22Rv1 (cell line): ENCODE measurements around the gene B3GAT3.
A peak's percentile ranks its signal among the peaks of the same experiment; 100 is the strongest.
"Not testable (repeated sequence)": the region's sequence is repeated elsewhere in the genome, so short reads cannot be mapped to it uniquely, and the experiment has no call there.

Experiments
- H3K27ac ChIP-seq: fragments of 450-650 bp; 2 replicates; pipeline ENCODE4 v1.5.1; 2017
- ZFX ChIP-seq: fragments of 450-650 bp; IDR thresholded peaks from 2 replicates; pipeline ENCODE4 v1.6.1; 2017; ENCODE audit warnings: antibody characterized with exemption, borderline replicate concordance
- TF ChIP-seq, protein P1 (sequence below): fragments of 450-650 bp; IDR thresholded peaks from 2 replicates; pipeline ENCODE4 v1.5.1; 2017; ENCODE audit warnings: mild to moderate bottlenecking

Gene B3GAT3

GRCh38 chr11:62632492-62632891 is 10.7 kb upstream of the B3GAT3 start:
- no peak for TF ChIP-seq ZFX
- TF ChIP-seq, protein P1, sequence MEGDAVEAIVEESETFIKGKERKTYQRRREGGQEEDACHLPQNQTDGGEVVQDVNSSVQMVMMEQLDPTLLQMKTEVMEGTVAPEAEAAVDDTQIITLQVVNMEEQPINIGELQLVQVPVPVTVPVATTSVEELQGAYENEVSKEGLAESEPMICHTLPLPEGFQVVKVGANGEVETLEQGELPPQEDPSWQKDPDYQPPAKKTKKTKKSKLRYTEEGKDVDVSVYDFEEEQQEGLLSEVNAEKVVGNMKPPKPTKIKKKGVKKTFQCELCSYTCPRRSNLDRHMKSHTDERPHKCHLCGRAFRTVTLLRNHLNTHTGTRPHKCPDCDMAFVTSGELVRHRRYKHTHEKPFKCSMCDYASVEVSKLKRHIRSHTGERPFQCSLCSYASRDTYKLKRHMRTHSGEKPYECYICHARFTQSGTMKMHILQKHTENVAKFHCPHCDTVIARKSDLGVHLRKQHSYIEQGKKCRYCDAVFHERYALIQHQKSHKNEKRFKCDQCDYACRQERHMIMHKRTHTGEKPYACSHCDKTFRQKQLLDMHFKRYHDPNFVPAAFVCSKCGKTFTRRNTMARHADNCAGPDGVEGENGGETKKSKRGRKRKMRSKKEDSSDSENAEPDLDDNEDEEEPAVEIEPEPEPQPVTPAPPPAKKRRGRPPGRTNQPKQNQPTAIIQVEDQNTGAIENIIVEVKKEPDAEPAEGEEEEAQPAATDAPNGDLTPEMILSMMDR: no peak
- H3K27ac ChIP-seq: no peak overlapping the region

DNA sequence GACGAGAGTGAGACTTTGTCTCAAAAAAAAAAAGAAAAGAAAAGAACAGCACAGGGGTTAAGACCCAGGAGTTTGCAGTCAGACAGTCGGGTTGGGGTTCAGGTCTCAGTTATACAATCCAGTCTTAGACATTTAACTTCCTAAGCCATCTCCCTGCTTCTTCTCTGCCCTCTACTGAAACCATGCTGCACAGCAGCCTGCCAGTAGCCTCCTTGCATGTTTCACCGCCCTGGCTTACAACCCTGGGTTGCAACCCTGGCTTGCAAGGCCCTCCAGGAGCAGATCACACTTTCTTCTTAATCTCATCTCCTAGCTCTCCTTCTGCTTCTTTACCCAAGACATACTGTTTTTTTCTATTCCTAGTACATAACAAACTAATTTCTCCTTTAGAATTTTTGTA is 5.9 kb upstream of the B3GAT3 start:
- no peak overlapping the region for H3K27ac ChIP-seq
- TF ChIP-seq, protein P1: no peak
- TF ChIP-seq ZFX: no peak

DNA sequence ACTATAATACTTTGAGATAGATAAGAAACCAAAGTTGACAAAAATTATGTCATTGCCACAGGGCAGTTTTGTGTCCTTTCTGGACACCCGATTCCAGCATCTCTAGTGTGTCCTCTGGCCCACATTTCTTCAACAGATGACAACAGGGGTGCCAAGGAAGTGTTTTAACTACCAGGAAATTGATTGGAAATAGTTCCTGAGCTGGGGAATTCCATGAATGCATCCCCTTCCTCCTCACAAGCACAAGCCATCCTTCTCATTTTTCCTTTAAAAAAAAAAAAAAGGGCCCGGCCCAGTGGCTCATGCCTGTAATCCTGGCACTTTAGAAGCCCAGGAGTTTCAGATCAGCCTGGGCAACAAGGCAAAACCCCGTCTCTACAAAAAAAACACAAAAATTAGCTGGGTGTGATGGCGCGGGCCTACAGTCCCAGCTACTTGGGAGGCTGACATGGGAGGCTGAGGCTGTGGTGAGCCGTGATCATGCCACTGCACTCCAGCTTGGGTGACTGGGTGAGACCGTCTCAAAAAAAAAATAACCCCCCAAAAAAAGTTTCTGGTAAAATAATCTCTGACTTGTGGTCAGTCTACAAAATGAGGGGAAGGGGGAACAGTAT is 797 bp upstream of the B3GAT3 start:
- H3K27ac ChIP-seq: peak overlapping the region; percentile 89
- TF ChIP-seq, protein P1: no peak
- no peak for TF ChIP-seq ZFX

DNA sequence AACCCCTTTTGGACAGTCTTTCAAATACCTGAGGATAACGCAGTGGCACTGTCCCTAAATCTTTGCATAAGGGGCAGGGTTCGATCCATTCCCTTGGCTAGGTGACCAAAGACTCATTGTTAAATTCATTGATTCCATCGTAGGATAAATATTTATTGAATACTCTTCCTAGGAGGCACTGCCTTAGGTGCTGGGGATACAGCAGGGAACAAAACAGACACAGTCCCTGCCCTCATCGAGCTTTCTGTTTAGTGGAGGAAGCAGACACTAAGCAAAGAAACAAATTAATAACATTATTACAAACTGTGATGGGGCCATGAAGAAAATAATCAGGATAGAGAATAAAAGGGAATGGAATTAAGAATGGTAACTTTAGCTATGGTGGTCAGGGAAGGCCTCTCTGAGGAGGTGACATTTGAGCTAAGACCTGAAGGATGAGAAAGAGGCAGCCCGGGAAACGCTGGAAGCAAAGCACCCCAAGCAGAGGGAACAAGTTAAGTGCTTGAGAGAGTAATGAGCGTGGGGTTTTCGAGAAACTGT is 689 bp downstream of the B3GAT3 start:
- peak overlapping the region; percentile 89 for H3K27ac ChIP-seq
- TF ChIP-seq ZFX: no peak
- TF ChIP-seq, protein P1: no peak

- H3K27ac ChIP-seq: not testable (repeated sequence)
Observed at GRCh38 chr11:62616957-62617356, 4.8 kb downstream of the B3GAT3 start.

- peak overlapping the region; percentile 81 for H3K27ac ChIP-seq
- TF ChIP-seq, protein P1: no peak
- TF ChIP-seq ZFX: no peak
Observed at GRCh38 chr11:62615521-62615920, 6.3 kb downstream of the B3GAT3 start.

- TF ChIP-seq ZFX: no peak
- TF ChIP-seq, protein P1: no peak
- H3K27ac ChIP-seq: peak overlapping the region; percentile 81
Observed at GRCh38 chr11:62614275-62614674, 7.5 kb downstream of the B3GAT3 start.
